GM03348 (cell line): ENCODE measurements around the gene NPW.

Experiments
- DNase-seq: peaks from one replicate; pipeline ENCODE4 v3.0.0; 2012; ENCODE audit warnings: low spot score

The NPW gene

DNA sequence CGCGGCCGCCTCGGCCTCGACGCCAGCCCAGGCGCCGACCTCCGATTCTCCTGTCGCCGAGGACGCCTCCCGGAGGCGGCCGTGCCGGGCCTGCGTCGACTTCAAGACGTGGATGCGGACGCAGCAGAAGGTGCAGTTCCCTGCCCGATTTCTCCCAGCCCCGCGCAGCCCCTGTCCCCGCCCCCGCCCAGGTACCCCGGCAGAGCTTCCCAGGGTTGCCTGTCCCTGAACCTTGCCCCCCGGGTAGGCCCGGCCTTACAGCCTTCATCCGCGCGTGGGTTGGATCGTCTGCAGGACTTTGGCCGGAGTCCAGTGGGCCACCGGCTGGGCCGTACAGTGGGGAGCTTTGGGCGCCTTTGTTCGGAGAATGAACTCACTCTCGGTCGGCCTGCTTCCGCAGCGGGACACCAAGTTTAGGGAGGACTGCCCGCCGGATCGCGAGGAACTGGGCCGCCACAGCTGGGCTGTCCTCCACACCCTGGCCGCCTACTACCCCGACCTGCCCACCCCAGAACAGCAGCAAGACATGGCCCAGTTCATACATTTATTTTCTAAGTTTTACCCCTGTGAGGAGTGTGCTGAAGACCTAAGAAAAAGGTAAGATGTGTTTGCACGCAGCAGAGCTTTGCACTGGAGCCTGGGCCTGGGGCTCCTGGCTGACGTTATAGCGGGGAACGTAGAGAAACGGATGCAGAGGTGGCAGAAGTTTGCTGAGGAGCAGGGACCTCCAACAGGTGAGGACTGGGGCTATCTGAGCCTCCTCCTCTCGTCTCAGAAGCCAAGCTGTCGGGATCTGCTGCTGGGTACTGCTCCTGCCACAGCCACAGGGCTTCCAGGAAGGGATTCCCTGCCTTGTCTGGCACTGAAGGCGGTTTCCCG lies 35.0 kb upstream of the NPW start:
- peak; percentile 31 for DNase-seq

DNA sequence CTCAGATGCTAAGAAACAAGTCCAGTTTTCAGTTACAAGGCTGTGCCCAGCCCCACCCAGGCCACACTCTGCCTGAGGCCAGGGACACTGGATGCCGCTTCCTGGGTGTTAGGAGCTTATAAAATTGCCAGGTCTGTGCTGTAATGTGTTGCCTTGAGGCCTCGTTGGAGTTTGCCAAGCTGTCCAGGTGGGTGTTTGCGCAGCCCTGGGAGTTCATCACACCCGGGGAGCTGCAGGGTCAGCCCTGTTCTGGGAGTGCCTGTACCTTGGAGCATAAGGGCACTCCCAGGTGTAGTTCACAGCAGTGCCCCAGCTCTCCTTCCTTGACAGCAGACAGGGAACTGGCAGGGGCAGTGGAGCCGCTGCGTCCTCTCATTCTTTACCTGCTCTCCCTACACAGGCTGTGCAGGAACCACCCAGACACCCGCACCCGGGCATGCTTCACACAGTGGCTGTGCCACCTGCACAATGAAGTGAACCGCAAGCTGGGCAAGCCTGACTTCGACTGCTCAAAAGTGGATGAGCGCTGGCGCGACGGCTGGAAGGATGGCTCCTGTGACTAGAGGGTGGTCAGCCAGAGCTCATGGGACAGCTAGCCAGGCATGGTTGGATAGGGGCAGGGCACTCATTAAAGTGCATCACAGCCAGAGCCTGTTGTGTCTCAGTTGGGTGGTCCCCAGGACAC lies 34.0 kb upstream of the NPW start:
- DNase-seq, result no peak

DNA sequence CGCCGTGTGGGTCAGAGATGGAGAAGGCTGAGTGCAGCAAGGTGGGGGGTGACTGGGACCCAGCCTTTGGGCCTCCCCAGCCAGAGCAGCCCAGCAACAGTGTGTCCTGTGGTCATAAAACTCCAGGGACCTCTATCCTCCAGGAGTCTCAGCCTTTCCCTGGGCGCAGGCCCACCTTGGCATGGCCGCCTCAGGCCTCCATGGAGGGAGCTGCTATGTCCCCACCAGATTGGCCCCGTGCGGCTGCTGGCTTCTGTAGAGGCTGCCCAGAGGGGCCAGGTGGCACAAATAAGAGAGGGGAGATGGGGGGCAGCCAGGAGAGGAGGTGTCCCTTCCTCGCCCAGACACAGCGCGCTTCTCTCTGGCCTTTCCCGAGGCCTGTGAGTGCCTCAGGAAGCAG lies 32.4 kb upstream of the NPW start:
- no peak for DNase-seq

DNA sequence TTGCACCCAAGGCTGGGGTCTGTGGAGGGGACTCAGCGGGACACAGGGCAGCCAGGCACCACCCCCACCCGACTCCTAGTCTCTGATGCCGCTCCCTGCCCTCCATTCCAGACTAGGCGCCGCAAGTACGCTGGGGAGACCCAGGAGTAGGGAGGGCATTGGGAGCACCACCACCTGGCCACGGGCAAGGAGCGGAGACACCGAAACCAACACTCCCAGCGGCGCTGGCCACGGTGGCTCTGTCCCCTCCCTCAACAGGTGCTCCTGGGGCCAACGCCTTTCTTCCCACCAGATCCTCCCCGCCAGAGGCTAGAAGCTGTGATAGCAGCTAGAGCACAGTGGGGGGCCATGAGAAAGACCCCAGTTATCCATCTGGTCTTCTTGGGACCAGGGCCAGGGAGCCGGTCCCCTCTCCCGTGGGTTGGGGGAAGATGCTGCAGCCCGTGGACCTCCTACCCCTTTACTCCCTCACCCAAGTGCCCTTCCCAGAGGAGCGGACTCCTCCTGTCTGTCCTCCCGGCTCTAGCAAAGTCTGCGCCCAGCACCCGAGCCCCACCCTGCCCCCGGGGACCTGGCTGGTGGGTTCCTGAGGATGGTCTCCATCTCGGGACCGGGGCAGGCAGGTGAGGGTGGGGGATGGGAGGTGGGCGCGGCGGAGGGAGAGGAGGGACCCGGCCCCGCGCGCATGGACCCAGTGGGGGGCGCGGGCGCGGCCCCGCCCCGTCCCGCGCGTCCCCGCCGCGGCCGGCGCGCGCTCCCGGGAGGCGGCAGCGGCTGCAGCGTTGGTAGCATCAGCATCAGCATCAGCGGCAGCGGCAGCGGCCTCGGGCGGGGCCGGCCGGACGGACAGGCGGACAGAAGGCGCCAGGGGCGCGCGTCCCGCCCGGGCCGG lies 30.1 kb upstream of the NPW start, which contains the start of gene SYNGR3:
Gene SYNGR3 (plus strand): TSS at position 762 of the 892 bp plus-strand sequence. CDS start 133 bp downstream, outside the sequence.
- peak; percentile 47 for DNase-seq

DNA sequence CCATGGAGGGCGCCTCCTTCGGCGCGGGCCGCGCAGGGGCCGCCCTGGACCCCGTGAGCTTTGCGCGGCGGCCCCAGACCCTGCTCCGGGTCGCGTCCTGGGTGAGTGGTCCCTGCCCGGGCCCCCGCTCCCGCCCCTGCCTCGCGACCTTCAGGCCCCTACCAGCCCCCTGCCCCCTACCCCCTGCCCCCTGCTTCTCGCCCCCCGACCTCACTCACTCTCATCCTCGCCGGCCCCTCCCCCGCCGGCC lies 29.6 kb upstream of the NPW start:
- no peak for DNase-seq

DNA sequence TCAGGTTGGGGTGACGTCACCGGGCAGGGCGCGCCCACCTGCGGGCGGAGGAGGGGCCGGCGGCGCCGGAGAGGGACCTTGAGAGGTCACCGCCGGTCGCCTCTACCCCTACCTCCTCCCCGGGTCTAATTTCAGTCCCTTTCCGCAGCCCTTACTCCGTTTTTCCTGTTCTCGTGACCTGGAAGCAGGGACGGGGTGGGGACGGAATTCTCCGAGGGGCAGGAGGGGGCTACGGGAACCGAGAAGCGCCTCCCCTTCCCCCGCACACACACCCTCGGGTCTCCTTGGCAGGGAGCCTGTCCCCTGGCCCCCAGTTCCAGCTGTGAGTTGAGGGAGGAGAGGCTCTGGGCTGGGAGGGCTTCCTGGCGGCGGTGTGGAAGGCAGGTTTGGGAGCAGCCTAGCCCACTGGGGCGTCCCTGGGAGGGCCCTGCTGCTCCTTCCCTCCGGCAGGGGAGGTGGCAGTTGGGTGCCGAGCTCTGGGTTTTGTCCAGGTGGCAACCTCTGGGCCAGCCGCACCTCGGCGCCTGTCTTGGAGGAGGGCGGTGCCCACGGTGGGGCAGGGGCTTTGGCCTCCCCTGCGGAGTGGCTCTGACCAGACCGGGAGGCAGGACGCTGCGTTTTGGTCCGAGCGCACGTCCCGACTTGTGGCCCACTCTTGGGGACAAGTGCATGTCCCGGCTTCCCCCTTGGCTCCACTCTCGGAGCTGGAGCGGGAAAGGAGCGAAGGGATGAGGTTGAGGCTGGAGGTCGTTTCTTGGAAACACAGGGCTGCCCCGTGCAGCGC lies 29.0 kb upstream of the NPW start:
- no peak for DNase-seq

DNA sequence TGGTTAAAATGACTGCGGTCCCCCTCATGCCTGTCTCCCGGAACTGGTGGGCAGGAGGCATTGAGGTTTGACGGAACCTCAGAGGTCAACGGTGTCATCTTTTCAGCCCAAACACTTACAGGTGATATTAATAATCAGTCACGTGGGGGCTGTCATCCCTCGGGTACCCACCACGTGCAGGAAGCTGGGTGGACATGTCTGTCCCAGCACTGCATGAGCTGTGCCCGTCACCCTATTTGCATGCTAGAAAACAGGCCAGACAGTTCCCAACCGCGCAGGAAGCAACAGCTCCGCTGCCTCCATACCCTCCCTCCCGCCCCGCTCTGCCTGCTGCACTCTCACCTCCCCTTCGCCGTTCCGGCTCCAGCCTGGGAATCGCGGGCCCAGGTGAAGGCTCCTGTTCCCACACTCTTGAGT lies 28.4 kb upstream of the NPW start:
- DNase-seq, result no peak

DNA sequence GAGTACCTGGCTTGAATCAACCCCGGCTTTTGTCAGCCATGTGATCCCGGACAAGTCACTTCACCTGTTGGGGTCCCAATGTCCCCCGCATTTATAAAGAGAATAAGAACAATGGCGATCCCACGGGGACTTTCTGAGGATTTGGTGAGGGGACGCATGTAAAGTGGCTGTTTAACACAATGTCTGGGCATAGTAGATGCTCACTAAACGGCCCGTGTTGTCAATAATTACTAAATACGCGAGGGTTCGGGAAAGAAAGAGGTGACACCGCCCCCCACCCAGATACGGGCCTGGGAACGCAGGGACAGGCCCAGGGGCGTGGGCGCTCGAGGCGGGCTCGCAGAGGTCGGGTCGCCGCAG lies 28.0 kb upstream of the NPW start:
- DNase-seq, result no peak

DNA sequence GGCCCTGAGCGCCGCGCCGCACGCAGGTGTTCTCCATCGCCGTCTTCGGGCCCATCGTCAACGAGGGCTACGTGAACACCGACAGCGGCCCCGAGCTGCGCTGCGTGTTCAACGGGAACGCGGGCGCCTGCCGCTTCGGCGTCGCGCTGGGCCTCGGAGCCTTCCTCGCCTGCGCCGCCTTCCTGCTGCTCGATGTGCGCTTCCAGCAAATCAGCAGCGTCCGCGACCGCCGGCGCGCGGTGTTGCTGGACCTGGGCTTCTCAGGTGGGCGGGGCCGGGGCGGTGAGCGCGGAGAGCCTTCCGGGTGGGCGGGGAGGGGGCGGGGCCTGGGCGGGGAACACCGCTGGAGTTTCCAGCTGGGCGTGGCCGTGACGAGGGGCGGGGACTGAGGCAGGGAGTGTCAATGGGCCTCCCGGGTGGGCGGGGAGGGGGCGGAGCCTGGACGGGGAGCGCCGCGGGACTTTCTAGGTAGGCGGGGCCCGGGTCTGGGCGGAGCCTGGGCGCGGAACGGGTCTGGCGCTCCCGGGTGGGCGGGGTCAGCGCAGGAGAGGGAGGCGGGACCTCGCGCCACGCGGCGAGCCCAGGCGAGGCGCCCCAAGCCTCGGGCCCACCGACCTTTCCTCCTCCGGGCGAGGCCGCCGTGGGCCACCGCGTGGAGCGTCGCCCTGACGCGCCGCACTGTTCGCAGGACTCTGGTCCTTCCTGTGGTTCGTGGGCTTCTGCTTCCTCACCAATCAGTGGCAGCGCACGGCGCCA lies 27.5 kb upstream of the NPW start:
- DNase-seq, result peak; percentile 97

DNA sequence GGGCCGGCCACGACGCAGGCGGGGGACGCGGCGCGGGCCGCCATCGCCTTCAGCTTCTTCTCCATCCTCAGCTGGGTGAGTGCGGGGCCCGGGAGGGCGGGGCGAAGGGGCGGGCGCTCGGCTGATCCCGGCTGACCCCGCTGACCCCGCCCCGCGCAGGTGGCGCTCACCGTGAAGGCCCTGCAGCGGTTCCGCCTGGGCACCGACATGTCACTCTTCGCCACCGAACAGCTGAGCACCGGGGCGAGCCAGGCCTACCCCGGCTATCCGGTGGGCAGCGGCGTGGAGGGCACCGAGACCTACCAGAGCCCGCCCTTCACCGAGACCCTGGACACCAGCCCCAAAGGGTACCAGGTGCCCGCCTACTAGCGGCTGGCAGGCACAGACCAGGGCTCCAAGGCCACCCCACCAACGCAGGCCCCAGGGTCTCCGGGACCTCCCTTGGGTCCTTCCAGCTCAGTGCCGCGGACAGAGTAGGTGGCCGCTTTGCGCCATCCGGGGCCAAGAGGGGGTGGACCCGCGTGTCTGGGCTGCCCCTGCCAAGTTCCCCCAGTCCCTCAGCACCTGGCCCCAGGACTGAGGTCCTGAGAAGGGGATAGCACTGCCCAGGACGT lies 26.8 kb upstream of the NPW start:
- no peak for DNase-seq

DNA sequence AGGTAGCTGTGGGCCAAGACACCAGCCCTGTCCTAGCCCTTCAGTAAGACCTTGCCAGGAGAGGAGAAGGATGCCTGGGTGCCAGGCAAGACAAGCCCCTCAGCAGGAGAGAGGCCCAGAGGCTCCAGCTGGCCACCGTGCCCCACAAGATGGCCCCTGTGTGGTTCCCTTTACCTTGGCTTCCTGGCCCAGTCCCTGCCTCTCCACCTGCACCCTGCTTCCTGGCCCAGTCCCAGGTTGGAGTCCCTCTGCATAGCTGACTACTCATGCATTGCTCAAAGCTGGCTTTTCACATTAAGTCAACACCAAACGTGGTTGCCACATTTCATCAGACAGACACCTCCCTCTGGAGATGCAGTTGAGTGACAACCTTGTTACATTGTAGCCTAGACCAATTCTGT lies 25.9 kb upstream of the NPW start:
- DNase-seq, result no peak

DNA sequence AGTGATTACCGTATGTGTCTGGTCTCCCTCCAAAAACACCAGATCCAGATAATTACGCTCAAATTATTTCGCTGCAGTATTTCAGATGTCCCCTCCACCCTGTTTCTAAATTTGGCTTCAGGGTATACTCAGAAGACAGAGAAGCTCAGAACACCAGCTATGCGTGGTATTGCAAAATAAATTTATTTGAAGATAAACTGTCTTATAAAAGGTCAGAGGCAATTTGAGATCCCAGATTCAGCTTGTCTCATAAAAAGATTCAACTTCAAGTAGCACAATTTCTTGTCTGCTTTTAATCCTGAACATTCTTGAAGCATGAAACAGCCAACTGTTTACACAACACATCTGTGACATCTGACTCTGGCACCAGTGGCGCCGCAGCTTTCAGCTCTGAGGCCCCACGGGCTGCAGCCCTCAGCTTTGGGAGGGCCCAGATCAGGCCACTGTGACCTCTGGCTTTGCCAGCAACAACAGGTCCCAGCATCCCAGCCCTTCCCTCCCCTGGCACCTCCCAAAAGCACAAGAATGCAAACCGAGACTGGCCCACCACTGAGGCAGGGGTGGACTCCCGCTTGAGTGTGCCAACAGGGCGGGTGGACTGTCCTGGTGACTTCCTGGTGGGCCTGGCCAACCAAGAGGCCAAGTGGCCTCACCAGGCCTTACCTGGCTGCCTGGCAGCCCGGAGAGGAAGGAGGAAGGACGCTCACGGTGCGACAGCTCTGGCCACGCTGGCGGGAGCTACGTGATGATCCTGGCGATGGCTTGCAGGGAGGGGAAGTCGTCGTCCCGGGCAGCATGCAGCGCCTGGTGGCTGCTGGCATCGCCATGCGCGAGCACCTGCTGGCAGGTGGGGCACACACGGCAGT lies 21.9 kb upstream of the NPW start:
- DNase-seq, result peak; percentile 49

DNA sequence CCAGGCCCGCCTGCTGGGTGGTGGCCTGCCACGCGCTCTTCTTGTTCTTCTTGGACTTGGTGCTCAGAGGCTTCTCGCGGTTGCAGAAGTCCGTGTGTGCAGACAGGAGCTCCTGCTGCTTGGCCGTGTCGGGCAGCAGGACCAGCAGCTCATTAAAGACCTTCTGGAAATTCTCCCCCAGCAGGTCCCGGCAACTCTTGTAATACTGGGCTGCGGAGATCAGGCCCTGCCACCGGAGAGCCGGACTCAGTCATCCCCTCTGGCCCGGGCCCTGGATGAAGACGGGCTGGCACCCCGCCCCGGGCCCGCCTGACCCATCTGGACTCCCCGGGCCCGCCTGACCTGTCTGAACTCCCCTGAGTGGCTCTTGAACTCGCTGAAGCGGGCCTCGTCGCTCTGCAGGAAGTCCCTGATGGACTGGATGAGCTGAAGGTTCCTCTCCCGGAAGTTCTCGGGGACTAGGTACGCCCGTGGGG lies 21.2 kb upstream of the NPW start:
- DNase-seq, result no peak

DNA sequence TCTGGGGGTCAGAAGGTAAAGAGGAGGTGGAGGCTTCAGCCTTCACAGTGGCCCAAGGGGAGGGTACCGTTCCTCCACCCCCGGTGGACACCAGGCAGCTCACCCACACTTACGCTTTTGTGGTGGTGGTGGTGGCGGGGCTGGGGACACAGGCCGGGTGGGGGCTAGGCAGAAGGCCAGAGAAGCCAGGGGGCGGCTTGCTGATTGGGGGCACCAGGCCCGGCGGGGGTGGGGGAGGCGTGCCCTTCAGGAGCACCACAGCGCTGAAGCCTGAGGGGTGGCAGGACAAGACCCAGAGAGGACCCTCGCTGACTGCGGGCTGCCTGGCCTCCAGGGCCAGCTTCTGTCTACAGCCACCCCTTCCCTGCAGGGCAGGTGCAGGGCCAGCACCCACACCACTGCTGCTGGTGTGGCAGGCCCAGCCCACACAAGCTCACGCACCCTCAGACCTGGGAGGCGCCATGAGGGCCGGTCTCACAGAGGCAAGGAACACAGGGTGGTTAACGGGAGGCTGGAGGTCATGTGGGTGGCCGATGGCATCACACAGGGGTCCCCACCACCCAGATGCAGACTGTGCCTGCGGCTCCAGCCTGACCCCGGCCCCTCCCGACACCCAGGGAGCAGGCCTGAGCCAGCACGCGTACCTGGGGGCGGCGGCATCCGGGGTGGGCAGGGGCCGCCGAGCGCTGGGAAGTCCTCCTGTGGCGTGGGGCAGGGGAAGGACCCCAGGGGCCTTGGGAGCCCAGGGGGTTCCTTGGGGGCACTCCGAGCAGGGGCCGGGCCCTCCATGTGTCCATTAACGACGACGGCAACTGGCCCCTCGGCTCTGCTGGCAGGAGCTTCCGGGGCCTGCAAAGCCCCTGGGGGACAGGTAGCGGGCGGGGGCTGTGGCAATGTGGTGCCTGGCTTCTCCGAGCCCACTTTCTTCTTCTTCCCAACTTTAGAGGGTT lies 20.5 kb upstream of the NPW start:
- DNase-seq, result no peak

DNA sequence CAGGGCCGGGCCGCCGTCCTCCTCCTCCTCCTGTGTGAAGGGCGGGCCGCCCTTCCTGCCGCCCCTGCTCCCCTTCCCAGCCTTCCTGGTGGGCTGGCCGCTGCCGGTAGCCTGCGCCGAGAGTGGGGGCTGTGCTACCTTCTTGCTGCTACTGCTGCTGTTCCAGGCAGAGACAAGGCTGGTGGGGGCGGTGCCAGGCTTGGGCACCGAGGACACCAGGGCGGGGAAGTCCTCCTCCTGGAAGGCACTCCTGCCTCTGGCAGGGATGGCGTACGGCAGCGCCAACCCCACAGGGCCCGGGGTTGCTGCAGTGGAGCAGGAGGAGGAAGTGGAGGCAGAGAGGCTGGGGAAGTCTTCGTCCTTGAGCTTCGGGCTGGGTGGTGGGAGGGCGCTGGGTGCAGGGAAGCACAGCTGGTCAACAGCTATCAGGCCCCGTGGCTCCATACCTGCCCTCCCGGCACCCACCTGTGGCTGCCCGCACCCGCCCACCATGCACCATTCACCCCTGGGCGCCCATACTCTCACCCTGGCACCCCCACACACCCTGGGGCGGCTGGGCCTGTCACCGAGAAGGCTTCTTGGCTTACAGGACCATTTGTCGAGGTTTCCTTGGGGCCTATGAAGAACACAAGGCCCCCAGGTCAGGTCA lies 19.6 kb upstream of the NPW start:
- DNase-seq, result no peak

DNA sequence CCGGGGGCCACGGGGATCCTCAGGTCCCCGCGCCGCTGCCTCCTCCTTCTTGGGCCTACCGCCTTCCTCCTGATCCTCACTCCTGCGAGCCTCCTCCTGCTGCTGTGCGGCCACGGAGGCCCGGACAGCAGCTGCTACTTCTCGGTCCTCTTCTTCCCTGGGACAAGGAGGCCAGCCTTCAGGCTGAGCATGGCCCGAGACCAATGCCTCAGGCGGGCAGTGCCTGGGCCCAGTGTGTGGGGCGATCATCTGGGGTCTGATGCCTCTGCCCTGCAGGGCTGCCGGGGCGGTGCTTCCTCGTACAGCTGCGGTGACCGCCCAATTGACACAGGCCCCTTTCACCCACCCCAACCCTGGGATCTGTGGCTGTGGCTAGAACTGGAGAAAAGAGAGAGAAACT lies 18.6 kb upstream of the NPW start:
- DNase-seq, result no peak

DNA sequence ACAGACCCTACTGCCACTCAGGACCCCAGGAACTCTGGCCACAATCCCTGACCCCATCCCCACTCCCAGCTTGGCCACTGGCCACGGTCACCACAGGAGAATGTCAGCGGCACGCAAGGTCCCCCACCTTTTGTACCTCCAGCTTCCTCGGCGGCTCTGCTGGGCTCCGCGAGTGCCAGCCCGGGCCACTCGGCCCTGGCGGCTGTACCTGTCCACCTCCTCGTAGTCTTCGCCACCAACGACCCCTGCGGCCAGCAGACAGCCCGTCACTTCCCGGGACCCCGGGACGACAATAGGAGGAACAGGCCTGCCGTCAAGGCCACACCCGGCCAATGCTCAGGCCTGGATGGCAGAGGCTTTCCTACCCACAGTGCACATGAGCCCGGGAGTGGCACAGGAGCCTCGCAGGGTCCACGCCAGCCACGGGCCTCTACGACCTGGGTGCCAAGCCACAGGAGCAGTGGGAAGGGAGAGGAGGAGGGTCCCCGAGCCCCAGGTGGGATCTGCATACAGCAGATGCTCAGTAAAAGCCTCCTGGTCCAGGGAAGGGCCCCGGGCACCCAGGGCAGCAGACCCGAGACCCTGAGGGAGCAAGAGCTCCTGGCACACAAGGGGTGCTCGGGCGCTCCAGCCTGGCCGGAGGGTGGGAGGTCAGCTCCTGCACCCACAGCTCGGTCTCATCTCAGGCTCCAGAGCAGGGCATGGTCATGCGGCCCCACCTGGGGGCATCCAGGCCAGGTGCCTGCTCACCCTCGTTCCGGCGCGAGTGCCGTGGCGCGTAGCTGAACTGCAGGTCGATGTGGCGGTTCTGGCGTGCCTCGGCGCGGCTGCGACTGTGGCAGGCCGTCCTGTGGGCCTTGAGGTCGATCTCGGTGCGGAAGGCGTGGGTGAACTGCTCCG lies 17.9 kb upstream of the NPW start:
- DNase-seq, result no peak
